HuH-7.5 (cell line): Measurements from ENCODE around the gene DOCK3.
"Not testable (repeated sequence)": the region's sequence is repeated elsewhere in the genome, so short reads cannot be mapped to it uniquely, and the experiment has no call there.

Experiments used
- DNase-seq: peaks from one replicate; pipeline ENCODE4 v3.0.0; 2011; ENCODE audit warnings: low spot score

Gene DOCK3

GRCh38 chr3:50885070-50885850 lies 210.5 kb downstream of the DOCK3 start:
- no peak for DNase-seq

GRCh38 chr3:50890688-50891344 lies 216.1 kb downstream of the DOCK3 start:
- DNase-seq: no peak

- DNase-seq: not testable (repeated sequence)
Measured at GRCh38 chr3:50901097-50901496, 226.4 kb downstream of the DOCK3 start.

- no peak for DNase-seq
Measured at GRCh38 chr3:50912746-50913145, 238.0 kb downstream of the DOCK3 start.

- no peak for DNase-seq
Measured at GRCh38 chr3:50913260-50913659, 238.5 kb downstream of the DOCK3 start.

GRCh38 chr3:50922071-50922470 lies 247.3 kb downstream of the DOCK3 start:
- DNase-seq: not testable (repeated sequence)

- no peak for DNase-seq
Measured at GRCh38 chr3:50923955-50924354, 249.2 kb downstream of the DOCK3 start.

GRCh38 chr3:50924638-50925037 lies 249.9 kb downstream of the DOCK3 start:
- DNase-seq: no peak

GRCh38 chr3:50926868-50927267 lies 252.1 kb downstream of the DOCK3 start:
- no peak for DNase-seq

- DNase-seq: no peak
Measured at GRCh38 chr3:50930371-50931208, 255.9 kb downstream of the DOCK3 start.

- DNase-seq: not testable (repeated sequence)
Measured at GRCh38 chr3:50932918-50933317, 258.2 kb downstream of the DOCK3 start.

- no peak for DNase-seq
Measured at GRCh38 chr3:50936389-50936788, 261.7 kb downstream of the DOCK3 start.

- DNase-seq: no peak
Measured at GRCh38 chr3:50947419-50947818, 272.7 kb downstream of the DOCK3 start.

- no peak for DNase-seq
Measured at GRCh38 chr3:50950591-50950990, 275.9 kb downstream of the DOCK3 start.

- no peak for DNase-seq
Measured at GRCh38 chr3:50953825-50954414, 279.2 kb downstream of the DOCK3 start.

- no peak for DNase-seq
Measured at GRCh38 chr3:50961386-50961785, 286.7 kb downstream of the DOCK3 start.

GRCh38 chr3:50971487-50971924 lies 296.8 kb downstream of the DOCK3 start:
- peak; percentile 31 for DNase-seq

- DNase-seq: no peak
Measured at GRCh38 chr3:50972029-50972428, 297.3 kb downstream of the DOCK3 start.

GRCh38 chr3:50978586-50978985 lies 303.9 kb downstream of the DOCK3 start:
- not testable (repeated sequence) for DNase-seq

- no peak for DNase-seq
Measured at GRCh38 chr3:50978991-50979667, 304.4 kb downstream of the DOCK3 start.

- DNase-seq: no peak
Measured at GRCh38 chr3:50982540-50983325, 308.0 kb downstream of the DOCK3 start.
